GM19043 (cell line): Measurements from ENCODE around the gene ZNF219.

Source experiments
- ATAC-seq: cut with Tn5 transposase; IDR thresholded peaks from one replicate; pipeline ENCODE4 v1.9.1; 2021; ENCODE audit warnings: low read depth; ENCODE audit not compliant: unreplicated experiment

ZNF219 gene

DNA sequence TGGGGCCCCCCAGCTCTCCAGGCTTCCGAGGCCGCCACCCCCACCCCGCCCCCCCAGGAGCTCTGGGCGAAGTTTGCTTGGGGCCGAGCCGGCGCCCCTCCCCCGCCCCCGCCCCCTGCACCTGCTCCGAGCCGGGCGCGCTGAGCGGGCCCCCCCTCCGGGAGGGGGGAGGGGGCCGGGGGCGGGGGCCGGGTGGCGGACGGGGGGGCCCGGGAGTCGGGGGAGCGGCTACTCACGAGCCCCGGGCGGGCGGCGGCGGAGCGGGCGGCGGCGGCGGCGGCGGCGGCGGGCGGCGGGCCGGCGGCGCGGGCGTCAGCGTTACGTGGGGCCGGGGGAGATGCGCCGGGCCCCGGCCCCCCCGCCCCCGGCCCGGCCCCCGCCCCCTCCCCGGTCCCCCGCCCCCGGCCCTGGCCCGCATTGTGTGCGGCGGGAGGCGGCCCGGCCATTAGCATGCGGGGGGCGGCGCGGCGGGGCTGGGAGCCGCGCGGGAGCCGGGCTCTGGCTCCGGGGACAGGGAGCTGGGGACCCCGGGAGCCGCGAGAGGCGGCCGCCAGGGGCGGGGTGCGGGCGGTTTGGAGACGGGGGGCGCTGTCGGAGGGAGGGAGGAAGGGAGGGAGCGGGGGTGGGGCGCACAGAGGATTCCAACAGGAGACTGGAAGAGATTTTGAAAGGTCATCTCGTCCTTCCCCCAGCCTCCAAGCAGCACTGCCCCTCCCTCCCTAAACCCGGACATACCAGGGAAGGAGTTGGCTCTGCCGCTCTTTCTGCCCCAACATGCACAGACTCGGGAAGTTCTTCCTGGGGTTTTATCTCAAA lies at the start of gene ZNF219:
TSS of gene ZNF219 (minus strand) at position 580 of the 816 bp plus-strand sequence. CDS start 5,064 bp downstream, outside the sequence.
- ATAC-seq, result no peak

DNA sequence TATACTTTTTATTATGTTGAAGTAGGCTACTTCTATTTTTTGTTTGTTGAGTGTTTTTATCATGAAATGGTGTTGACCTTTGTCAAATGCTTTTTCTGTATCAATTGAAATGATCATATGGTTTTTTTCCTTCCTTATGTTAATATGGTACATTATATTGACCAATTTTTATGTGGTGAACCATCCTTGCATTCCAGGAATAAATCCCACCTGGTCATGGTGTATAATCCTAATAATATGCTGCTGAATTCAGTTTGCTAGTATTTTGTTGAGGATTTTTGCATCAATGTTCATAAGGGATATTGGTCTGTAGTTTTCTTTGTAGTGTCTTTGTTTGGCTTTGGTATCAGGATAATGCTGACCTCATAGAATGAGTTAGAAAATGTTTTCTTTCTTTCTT lies 47.0 kb upstream of the ZNF219 start:
- no peak for ATAC-seq

DNA sequence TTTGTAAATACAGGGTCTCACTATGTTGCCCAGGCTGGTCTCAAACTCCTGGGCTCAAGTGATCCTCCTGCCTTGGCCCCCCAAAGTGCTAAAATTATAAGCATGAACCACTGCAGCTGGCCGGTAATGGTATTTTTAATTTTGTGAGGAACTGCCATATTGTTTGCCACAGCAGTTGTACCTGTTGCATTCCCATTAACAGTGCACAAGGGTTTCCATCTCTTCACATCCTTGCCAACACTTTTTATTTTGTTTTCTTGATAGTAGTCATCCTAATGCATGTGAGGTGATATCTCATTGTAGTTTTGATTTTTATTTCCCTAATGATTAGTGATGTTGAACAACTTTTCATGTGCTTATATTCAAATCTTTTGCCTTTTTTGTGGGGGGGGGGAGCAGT lies 43.9 kb upstream of the ZNF219 start:
- ATAC-seq, result no peak

DNA sequence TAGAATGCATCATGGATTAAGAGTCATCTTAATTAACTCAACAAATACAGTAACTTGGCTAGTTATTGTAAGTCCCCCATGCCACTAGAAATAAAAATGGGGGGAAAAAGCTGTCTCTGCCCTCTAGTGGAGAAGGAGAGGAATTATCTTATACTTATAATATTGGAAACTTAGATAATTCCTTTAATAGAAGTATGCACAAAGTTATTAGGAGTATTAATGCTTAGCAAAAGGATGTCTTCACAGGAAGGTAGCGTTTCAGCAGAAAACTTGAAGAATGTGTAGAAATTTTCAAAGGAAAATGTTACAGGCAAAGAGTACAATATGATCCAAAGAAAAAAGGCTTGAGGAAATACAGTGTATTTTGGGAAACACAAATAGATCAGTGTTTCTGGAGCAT lies 37.6 kb upstream of the ZNF219 start:
- no peak for ATAC-seq

DNA sequence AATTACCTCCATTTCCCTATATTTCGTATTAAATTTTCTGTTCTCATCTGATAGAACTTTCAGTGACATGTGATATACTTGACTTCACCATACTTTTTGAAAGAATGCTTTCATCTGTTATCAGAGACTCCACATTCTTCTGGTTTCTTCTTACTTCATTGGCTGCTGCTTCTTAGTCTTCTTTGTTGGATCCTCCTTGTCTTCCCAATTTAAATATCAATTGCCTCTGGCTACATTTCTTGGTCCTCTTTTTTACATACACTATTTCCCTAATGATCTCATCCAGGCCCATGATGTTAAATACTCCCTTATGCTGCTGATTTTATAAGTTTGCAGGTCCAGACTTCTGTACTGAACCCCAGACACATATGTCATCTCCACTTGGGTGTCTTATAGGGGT lies 35.4 kb upstream of the ZNF219 start:
- ATAC-seq, result no peak

DNA sequence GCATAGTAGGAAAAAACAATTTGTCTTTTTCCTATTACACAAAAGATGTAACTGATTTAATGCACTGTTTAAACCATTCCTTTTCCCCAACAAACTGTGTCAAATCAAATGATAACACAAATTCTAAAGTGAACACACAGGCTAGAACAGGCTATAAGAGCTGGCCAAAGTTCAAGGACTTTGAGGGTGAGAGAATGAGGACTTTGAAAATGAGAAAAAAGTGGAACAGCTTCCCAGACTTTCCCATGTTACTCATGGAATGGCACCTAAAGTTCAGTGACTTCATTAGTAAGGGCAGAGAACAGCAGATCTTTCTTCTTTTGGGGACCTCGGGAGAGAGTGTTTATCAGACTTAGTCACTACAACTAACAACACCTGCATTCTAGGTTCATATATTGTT lies 25.0 kb upstream of the ZNF219 start:
- no peak for ATAC-seq

DNA sequence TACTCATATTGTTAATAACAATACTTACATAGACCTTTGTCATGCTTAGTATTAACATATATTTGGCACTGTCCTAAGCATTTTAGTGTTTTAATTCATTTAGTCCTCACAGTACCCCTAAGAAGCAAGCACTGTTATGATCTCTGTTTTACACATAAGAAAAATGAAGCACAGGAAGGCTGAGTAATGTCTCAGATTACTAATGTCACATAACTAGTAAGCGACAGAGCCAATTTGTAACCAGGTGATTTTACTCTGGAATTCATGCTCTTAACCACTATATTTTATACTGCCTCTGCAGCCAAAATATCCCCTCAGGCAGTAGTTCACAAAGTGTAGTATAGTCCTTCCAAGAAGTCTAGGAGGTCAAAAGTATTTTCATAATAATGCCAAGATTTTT lies 22.7 kb upstream of the ZNF219 start:
- no peak for ATAC-seq

DNA sequence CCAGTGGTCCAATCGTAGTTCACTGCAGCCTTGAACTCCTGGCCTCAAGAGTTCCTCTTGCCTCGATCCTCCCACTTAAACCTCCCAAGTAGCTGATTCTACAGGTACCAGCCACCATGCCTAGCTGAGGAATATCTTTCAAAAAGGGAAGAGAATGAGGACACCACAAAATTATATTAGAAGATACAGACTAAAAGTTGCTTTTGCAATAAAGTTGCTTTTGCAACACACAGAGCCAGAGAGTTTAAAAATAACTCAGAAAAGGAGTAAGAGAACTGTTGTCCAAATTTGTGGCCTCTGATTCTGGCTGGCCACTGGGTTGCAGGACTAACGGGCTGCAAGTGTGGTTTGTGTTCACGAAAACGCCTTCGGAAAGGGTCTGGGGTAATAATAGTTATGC lies 22.2 kb upstream of the ZNF219 start:
- ATAC-seq, result no peak

DNA sequence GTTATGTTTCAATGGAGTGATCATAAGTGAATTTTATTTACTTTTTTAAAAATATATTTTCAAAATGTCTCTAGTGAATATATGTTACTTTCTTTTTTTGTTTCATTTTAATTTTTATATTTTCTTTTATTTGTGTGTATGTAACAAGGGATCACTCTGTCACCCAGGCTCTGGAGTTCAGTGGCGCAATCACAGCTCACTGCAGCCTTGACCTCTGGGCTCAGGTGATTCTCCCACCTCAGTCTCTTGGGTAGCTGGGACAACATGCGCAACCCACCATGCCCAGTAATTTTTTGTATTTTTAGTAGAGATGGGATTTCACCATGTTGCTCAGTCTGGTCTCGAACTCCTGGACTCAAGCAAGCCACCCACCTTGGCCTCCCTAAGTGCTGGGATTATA lies 20.5 kb upstream of the ZNF219 start:
- no peak for ATAC-seq

DNA sequence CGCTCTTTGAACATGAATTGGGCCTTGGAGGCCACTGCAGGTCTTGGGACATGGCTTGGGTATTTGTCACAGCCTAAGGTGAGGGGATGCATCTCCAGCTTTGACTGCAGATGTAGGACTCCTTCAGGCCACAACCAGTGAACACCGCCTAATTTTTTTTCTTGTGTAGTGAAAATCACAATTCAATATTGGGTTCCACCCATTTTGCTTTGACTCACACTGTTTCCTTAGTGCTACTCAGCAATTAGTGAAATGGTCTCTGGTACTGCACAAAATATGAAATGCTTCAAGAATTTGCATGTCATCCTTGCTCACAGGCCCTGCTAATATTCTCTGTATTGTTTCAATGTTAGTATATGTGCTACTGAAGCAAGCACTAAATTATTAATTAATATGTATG lies 14.9 kb upstream of the ZNF219 start:
- no peak for ATAC-seq

DNA sequence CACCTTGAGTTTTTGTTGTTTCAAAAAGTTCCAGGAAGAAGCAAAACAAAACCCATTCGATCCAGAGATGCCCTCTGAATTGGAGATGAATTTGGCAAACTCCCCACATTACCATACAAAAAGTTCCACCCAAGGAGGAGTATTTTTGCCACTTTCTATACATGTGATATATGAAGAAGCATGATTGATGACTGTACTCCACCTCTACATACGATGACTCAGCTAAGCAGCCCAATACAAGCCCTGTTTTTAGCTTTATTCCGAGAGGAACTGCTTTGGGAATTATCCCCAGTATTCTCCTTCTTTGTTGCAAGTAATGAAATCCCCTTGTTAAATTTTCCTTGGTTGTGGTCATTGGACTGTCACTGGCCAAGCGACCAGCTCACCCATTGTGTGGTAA lies 13.8 kb upstream of the ZNF219 start:
- ATAC-seq, result no peak

DNA sequence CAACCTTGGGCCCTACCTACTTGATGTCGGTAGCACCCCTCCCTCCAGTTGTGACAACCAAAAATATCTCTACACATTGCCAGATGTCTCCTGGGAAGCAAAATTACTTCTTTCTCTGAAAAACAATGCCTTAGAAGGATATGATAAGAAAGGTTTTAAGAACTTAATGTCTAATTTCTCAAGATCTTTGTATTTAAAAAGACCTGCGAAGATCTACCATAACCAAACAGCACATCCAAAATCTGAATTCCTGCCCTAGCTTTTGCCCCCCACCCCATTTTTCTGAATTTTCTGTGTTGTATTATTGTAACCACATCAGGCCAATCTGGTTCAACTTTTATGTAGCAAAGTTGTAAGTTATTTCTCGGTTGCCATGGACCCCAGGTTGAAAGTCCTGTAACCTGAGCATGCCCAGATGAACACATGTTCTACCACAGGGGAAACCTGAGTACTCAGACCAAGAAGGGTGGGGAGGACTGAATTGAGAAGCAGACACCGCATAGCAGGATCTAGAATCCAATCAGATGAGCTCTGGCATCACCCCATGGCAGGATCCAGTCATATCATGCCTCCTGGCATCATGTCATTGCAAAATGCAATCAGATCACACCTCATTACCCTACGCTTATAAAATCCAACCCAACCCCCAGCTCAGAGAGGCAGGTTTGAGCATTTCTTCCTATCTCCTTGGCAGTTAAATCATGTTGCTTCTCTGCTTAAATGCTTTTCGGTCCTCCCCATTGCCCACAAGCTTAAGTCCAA lies 11.1 kb upstream of the ZNF219 start:
- ATAC-seq, result no peak

DNA sequence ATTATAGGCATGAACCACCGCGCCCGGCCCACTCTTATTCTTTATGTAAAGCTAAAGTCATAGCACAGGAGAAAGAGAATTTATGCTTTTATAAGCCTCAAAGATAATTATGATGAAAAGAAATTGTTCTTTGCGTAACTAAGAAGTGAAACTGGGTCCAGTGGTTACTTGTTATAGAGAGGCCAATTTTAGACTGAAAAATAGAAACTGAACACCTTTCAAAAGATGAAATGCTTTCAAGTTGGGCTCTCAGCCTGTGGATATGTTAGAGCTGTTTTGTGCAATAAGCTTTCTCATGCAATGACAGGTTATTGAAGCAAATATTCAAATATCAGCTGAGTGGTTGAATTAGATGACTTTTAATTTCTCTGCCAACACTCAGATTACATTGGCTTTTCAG lies 10.3 kb upstream of the ZNF219 start:
- ATAC-seq, result no peak

DNA sequence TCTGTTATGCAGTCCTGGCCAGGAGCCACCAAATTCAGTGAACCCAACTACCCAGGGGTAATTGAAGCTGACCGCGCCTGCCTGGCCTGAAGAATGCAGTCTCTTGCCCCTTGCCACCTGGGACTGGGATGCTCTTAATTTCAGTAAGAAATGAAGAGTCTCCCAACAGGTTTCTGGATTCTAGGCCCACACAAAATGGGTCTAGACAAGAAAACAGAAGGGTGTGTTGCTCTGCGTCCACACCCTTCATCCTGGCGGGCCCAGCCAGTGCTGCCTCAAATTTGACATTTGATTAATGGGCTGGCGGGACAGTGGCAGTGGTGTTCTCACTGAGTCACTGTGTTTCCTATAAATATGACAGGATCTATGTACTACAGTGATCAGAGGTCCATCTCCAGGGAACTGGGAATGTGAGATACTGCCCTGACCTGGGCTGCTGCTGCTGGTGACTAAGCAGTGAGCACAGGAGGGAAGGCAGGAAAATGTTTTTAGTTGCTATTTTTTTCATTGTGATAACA lies 8.9 kb upstream of the ZNF219 start:
- no peak for ATAC-seq

DNA sequence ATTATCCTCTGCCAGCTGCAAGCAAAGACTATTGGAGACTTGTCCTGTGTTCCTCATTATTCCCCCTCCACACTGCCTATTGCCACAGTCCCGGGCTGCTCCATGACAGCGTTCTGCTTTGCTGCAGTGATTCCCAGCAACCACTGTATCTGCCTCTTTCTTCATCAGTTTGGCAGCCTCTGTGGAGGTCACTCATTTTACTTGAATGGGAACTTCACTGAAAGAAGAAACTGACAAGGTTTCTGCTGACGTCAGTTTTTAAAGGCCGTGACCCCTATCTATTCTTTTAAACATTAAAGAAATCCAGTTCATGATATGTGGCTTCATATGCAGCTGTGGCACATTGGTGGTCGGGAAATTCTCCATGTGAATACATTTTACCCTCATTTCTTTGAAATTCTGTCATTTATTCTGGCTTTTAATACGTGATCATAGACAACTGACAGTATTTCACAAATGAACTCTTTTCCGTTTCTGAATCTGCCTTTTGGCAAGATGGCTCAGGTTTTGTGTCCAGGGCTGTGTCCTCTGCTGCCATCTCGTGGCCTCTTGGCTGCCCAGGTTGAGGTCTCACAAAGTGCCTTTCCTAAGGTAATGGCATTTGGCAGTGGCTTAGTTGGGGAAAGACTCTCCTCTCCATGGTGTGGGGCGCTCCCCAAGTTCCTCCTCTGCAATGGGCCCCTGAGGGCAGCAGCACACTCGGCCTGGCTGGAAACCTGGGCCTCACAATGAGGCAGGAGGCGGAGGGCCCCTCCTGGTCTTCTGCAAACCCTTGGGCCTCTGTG lies 8.2 kb upstream of the ZNF219 start:
- ATAC-seq, result peak; percentile 23

DNA sequence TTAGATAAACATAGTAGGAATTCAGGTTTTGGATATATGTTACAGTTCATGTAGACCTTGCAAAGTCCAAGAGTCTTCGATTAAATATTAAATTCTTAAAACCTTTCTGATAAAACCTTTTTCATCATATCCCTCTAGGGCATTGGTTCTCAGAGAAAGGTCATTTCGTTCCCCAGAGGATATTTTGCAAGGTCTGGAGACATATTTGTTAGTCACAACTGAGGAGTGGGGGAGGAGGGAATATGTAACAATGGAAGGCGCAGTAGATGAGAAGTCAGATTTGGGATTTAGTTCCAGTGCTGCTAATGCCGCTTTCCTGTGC lies 7.7 kb upstream of the ZNF219 start:
- no peak for ATAC-seq

DNA sequence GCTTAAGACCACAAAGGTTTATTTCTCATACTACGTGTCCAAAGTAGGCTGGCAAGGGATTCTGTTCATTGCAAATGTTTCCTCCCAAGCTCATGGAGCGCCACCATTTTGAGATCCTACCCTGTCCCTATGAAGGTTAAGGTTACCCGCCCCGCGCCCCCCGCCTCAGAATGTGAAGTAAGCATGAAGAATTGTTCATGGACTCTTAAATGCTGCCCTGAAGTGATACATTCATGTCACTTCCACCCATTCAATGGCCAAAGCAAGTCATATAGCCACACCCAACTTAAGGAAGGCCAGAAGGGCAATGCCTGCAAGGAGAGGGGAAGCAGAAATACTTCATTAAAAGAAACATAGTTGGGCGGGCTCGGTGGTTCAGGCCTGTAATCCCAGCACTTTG lies 6.6 kb upstream of the ZNF219 start:
- ATAC-seq, result no peak

DNA sequence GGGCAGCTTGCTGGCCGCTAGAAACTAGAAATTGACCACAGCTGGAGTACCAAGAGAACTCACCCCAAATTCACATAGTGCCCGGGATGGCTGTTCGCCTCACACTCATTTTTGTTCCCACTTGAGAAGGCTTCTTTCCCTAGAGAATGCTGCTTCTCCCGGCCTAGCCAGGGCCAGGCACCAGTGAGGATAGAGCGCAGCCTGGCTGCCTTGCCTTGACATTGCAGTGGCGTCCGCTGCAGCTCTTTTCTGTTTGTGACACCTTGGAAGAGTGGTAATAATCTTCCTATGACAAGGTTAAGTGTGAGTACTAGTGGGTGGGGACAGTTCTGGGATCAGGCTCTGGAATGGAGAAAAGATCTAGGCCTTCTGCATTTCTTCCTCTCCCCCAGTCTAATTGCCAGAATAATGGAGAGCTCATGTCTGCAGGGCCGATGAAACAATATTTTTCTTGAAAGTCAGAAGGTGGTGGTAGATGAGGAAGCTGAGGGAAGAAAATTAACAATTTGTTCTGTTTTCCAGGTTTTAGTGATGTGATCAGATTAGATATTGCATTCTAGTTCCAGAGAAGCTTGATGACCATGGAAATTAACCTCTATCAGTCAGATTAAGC lies 6.1 kb upstream of the ZNF219 start:
- ATAC-seq, result peak; percentile 31

DNA sequence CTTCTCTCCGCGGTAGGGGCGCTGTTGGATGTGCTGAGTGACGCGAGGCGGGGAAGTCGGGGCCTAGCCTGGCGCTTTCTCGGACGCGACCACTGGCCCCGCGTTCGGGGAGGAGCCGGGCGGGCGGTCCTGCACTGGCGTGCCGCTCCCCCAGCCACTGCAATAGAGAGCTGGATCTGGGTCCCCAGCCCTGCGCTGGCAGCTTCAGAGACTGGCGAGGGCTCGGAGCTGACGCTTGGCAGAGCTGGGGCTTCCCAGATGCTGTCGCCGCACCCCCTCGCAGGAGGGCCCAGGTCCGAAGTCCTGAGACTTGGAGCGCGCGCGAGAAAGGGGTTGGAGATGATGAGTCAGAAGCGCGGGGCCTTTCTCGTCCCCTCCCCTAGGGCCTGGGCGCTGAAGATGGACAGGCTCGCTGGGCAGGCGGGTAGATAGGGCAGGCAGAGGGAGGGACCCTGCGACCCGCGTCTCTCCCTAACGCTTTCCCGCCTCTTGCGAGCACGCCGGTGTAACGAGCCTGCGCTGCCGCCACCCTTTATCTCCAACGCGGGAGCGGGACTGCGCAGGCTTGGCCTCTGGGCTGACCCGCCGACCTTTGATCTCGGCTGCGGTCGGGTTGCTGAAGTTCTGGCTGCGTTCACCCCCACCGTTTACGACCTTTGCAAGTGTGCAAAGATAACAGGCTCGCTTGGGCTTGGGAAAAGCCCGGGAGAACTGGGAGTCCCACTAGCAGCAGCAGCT lies 5.4 kb upstream of the ZNF219 start:
- ATAC-seq, result peak; percentile 85

DNA sequence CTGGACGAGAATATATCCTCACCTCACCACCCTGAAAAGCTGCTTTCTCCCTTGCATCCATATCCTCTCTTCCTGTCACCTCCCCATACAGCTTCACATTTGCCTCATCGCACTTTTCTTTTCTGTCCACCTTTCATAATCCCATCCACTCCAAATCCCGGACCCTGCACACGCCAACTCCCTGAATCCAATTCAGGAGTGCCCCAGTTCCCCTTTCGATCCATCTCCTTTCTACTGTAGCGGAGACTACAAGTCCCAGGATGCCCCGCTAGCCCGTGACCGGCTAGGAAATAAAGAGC lies 4.9 kb upstream of the ZNF219 start:
- no peak for ATAC-seq
